ENCODE measurements around the gene PIK3R1. TPM values are rescaled to one million over a fixed set of nuclear protein-coding genes. Genes with fewer than 3 reads are reported as not detected.
A peak's percentile ranks its signal among the peaks of the same experiment; 100 is the strongest.

PIK3R1 gene
- total RNA-seq, 1 donor from 2014 or later: 137 TPM

DNA sequence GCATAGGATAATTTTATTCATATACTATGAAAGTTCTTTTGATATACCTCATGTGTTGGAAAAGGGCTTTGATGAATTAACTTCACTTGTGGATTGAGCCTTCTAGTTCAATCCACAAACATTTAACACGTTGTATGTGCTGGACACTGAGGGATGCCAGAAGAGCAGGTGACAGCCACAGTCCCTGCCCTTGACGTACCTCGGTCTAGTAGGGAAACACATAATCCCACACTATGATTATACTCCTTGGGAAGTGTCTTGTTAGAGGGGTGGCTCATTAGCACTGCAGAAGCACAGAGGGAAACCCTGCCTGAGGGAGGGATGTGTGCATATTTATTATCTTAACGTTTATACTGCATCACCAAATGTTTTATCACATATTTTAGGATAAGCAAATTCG is 61.2 kb downstream of the PIK3R1 start:
- H3K27me3 ChIP-seq: no peaks in the 10 kb centered on the region
- H3K27ac ChIP-seq: no peak overlapping the region
- H3K9me3 ChIP-seq: no peaks in the 10 kb centered on the region
- H3K4me1 ChIP-seq: peaks cover 6% of the 10 kb centered on the region
- TF ChIP-seq, protein P1, sequence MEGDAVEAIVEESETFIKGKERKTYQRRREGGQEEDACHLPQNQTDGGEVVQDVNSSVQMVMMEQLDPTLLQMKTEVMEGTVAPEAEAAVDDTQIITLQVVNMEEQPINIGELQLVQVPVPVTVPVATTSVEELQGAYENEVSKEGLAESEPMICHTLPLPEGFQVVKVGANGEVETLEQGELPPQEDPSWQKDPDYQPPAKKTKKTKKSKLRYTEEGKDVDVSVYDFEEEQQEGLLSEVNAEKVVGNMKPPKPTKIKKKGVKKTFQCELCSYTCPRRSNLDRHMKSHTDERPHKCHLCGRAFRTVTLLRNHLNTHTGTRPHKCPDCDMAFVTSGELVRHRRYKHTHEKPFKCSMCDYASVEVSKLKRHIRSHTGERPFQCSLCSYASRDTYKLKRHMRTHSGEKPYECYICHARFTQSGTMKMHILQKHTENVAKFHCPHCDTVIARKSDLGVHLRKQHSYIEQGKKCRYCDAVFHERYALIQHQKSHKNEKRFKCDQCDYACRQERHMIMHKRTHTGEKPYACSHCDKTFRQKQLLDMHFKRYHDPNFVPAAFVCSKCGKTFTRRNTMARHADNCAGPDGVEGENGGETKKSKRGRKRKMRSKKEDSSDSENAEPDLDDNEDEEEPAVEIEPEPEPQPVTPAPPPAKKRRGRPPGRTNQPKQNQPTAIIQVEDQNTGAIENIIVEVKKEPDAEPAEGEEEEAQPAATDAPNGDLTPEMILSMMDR (IDR thresholded peaks at IDR 0.05): no peak
- peaks cover 81% of the 10 kb centered on the region for H3K36me3 ChIP-seq
- DNase-seq: no peak
- no peak for ATAC-seq
- intact Hi-C loops (cut with DNase I): no loop called here
- H3K4me3 ChIP-seq: no peak overlapping the region

DNA sequence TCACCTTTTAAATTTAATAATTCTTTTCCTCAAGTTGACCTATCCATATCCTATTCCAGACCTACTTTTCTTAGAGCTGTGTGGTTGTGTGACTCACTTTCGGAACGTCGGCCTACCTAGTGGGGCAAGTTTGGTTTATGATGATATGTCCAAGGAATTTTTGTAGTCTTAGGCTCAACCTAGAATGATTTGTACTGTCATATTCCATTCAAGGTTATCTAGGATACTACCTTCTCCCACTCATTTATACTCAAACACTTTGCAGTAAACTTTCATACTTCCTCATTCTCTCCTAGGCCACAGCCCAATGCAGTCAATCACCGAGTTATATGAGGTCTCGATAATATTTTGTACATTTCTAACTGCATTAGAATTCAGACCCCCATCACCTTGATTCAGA is 61.9 kb downstream of the PIK3R1 start:
- TF ChIP-seq, protein P1 (IDR thresholded peaks at IDR 0.05): no peak
- peaks cover 88% of the 10 kb centered on the region for H3K36me3 ChIP-seq
- H3K4me3 ChIP-seq: no peak overlapping the region
- no peak overlapping the region for H3K27ac ChIP-seq
- intact Hi-C loops (cut with DNase I): no loop called here
- H3K4me1 ChIP-seq: peaks cover 6% of the 10 kb centered on the region
- no peaks in the 10 kb centered on the region for H3K9me3 ChIP-seq
- H3K27me3 ChIP-seq: no peaks in the 10 kb centered on the region
- DNase-seq (no peak), ATAC-seq (no peak)

DNA sequence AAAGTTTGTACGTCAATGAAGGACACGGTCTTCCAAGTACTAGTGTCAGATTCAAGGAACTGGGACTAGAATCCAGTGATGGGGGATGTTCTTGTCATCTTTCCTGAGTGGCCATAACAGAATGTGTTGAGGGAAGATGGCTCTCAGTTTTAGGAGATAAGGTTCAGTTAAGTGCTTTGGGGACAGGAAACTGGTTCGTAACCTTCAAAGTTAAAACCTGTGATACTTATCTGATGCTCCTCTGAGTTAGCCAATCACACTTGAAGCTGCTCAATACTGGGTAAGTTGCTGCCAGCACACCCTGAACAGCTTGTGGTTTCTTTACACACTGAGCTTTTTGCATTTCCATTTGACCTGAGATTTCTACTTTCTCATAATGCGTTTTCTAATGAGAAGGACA is 64.4 kb downstream of the PIK3R1 start:
- intact Hi-C loops (cut with DNase I): loop anchor here (10.0 kb wide), 1 partner anchor 175 kb away; no protein-coding TSS in a partner anchor
- TF ChIP-seq, protein P1 (IDR thresholded peaks at IDR 0.05): no peak
- ATAC-seq: peak; percentile 45
- Histone ChIP-seq H3K27me3 (no peaks in the 10 kb centered on the region), H3K27ac (peak overlapping the region; percentile 21), H3K4me1 (peaks cover 22% of the 10 kb centered on the region), H3K36me3 (peaks cover 99% of the 10 kb centered on the region), H3K9me3 (no peaks in the 10 kb centered on the region), H3K4me3 (peak overlapping the region; percentile 17)
- no peak for DNase-seq

DNA sequence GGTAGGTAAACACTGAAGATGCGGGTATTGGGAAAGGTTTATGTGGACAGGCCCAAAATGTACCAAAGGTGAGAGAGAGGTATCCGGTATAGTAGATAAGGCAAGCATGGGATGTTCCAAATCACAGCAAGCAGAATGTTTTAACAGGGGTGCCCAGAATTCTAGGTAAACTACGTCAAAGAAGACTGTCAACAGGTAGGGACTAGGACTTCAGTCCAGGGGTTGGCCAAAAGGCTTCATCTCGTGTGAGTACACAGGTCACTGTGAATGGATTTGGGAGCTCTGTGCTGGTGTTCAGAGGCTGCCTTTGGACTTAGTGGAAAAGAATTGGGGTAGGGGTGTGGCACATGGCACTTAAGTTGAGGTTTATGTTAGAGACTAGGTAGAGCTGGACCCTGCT is 66.4 kb downstream of the PIK3R1 start:
- TF ChIP-seq, protein P1 (IDR thresholded peaks at IDR 0.05): no peak
- Histone ChIP-seq H3K9me3 (no peaks in the 10 kb centered on the region), H3K36me3 (peaks cover 88% of the 10 kb centered on the region), H3K4me3 (peak overlapping the region; percentile 17), H3K27ac (no peak overlapping the region), H3K27me3 (no peaks in the 10 kb centered on the region), H3K4me1 (peaks cover 40% of the 10 kb centered on the region)
- intact Hi-C loops (cut with DNase I): loop anchor here (10.0 kb wide), 1 partner anchor 173 kb away; no protein-coding TSS in a partner anchor
- DNase-seq: no peak
- ATAC-seq: no peak

DNA sequence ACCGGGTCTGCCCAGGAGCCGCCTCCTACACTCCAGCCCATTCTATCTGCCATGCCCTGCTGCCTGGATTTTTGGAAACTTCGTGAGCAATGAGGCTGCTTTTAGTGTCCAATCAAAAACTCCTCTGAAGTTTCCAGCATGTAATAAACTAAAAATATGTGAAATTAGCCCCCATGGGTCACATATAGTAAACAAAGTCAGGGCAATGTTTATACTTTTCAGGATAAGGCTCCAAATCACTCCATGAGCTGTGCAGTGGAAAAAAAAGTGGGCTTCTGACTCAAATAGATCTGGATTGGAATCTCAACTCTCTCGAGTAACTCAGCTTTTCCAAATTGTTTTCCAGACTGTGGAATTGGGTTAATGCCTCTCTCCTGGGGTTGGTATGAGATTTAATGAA is 68.2 kb downstream of the PIK3R1 start:
- peaks cover 54% of the 10 kb centered on the region for H3K4me1 ChIP-seq
- intact Hi-C loops (cut with DNase I): loop anchor here (10.0 kb wide), 1 partner anchor 171 kb away; no protein-coding TSS in a partner anchor
- H3K36me3 ChIP-seq: peaks cover 70% of the 10 kb centered on the region
- H3K4me3 ChIP-seq: no peak overlapping the region
- ATAC-seq (no peak), DNase-seq (no peak)
- no peaks in the 10 kb centered on the region for H3K9me3 ChIP-seq
- TF ChIP-seq, protein P1 (IDR thresholded peaks at IDR 0.05): no peak
- no peaks in the 10 kb centered on the region for H3K27me3 ChIP-seq
- peak overlapping the region; percentile 2 for H3K27ac ChIP-seq

Data from upper lobe of right lung (tissue), 1 donor.